NCI-H748 (cell line): Measurements from ENCODE around the gene MCF2.

ENCODE experiments used
- DNase-seq: peaks from one replicate; lab custom pipeline; 2025; ENCODE audit not compliant: unreplicated experiment; lab: John Stamatoyannopoulos, UW

Gene MCF2

GRCh38 chrX:139596068-139596467, 111.9 kb downstream of the MCF2 start:
- DNase-seq: no peak

GRCh38 chrX:139585613-139586012, 122.4 kb downstream of the MCF2 start:
- no peak for DNase-seq

DNA sequence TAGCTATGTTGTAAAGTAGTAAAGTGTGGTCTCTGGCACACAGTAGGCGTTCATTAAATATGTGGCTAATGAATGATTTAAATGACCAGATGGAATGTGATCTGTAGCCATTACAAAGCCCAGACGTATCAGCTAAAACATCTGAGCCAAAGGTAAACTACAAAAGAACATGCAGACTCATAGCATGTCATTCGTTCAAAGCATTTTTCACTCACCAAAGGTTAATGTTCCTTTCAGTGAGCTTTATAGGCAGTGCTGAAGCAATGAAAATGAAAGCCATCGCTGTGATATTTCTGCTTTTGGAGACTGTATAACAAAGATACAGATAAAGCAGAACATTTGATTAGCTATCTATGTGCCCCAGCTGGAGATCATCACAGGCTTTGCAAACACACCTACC, 126.9 kb downstream of the MCF2 start:
- no peak for DNase-seq

DNA sequence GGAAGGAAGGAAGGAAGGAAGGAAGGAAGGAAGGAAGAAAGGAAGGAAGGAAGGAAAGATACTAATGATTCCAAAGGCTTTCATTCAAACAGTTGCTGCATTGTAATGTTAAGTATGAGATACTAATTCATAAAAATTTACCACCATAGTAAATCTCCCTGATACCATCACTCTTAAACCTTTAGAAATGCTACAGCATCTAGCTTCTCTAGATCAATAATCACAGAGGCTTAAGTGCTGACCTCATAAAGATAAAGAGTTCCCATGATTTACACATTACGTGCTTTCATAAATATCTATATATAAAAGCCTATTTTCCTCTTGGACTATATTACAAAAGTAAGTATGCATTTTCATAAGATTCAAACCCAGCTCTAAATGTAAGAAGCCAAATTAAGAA, 141.0 kb downstream of the MCF2 start:
- no peak for DNase-seq

DNA sequence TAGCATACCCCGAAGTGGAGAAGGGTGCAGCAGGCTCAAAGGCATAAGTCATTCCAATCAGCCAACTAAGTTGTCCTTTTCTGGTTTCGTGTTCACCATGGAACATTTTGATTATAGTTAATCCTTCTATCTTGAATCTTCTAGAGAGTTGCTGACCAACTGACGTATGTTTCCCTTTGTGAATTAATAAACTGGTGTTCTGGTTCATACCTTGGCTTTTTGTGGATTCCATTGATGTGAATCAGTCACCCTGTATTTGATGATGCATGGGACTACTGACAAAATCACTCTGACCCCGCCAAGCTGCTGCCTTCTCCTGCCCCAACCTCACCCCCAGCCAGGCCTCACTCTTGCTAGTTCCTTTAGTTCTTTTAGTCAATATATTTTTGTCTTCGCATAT, 144.7 kb downstream of the MCF2 start:
- no peak for DNase-seq

GRCh38 chrX:139560221-139560620, 147.7 kb downstream of the MCF2 start:
- DNase-seq: no peak

GRCh38 chrX:139559383-139560042, 148.5 kb downstream of the MCF2 start:
- peak; percentile 53 for DNase-seq

DNA sequence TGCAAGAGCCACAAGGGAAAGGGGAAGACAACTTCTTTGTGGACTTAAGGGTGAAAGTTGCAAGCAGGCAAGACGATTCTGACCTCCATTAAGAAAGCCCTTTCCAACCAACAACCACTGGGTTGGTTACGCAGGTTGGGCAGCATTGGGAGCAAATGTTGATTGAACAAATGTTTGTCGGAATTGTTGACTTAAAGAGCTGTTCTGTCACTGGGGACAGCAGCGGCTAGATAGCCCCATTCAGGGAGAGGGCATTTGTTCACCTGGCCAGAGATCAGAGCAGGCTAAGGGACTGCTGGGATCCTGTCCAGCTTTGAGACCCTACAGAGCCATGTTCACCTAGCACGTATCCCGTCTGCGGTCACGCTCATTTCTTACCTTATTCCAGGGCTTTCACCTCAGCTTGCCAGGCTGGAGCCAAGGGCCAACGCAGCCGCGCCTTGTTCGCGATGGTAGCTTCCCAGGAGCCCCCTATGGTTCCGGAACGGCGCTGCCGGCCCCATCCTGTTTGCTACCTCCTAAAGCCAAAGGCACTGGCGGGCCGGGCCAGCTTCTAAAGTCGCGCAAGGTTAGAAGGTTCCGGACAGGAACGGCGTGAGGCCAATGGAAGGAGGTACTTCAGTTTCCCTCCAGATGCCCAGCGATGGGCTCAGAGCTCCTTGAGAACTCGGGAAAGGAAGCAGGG, 152.8 kb downstream of the MCF2 start:
- DNase-seq: no peak

DNA sequence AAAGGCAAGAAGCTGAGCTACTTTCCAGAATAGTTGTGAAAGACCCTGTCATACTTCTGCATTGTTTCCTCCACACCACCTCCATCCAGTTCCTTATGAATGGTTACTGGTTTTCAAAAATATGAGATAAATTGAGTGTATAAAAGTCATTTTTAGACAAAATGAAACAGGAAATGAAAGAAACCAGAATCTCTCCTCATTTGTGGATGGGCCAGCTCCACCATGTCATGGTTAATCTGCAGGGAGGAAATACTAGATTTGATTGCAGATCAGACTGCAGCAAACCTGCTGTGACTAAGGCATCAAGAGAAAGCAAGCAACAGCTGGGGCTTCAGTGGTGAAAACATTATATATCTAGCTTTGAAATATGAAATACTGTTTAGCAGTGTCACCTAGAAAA, 153.6 kb downstream of the MCF2 start:
- DNase-seq: no peak

DNA sequence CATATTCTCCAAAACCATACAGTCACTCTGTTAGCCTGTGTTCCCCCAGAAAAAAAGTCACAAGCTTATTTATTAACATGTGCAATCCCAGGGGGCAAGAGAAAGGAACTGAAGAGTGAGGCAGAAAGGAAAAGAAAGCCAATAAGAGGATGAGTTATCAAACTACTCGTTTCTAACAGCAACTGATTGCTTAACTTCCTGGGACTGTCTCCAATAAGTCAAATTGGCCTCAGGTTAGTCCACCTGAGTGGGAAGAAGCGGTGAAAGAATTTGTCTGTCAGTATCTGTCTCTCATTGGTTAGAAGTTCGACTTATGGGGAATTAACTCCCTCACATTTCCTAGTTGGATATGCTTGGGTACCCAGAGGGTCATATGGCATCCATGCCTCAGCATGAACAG, 163.4 kb downstream of the MCF2 start:
- no peak for DNase-seq

- DNase-seq: no peak
Measured at GRCh38 chrX:139543920-139544319, 164.0 kb downstream of the MCF2 start.

- DNase-seq: no peak
Measured at GRCh38 chrX:139542652-139543051, 165.3 kb downstream of the MCF2 start.

- no peak for DNase-seq
Measured at GRCh38 chrX:139538907-139539790, 168.8 kb downstream of the MCF2 start.

DNA sequence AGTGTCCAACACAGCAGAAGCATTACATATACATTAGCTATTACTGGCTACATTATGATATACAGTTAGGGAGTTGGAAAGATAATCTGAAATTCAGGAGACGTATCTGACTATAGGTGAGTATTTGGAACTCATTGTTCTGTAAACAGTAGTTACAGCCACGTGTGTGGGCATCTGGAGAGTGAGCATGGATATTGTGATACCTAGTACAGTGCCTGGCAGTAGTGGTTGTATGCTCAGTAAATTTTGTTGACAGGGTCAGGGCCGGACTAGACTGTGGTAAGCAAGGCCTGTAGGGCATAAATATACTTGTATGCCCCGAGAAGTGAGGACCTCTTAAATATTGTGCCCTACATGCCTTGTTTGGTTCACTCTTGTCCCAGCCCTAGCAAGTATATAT, 174.5 kb downstream of the MCF2 start:
- no peak for DNase-seq

- no peak for DNase-seq
Measured at GRCh38 chrX:139532834-139533233, 175.1 kb downstream of the MCF2 start.
